Measurements from ENCODE around the gene ZBTB7C.

The ZBTB7C gene

DNA sequence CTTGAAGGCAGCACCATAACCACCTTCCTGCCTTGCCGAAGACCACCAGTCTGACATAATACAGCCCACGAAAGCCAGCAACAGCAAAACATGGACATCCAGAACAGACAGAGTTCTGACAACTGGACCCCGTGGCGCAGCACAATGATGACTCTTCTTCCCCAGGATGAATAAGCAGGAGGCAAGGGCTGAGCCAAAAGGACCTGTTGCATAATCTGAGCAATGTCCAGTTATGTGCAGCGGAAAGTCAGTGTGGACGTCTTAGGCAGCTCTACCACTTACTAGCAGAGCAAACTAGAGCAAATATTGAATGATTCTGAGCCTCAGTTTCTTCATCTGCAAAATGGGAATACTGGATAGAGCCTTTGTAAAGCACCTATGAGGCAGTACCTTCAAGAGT lies 225.1 kb downstream of the ZBTB7C start:
- no peak overlapping the region for H3K27ac ChIP-seq

GRCh38 chr18:48183613-48184012 lies 225.6 kb downstream of the ZBTB7C start:
- H3K27ac ChIP-seq = no peak overlapping the region
- TF ChIP-seq CTCF (conservative IDR thresholded peaks at IDR 0.05) (no peak), ZFX (IDR thresholded peaks at IDR 0.05) (no peak)

More for the DNA sequence above, 225.1 kb downstream of the ZBTB7C start:
- TF ChIP-seq ZFX (IDR thresholded peaks at IDR 0.05) (no peak), CTCF (conservative IDR thresholded peaks at IDR 0.05) (no peak)

GRCh38 chr18:48182779-48183178 lies 226.4 kb downstream of the ZBTB7C start:
- TF ChIP-seq CTCF (conservative IDR thresholded peaks at IDR 0.05) = no peak
- no peak for TF ChIP-seq ZFX (IDR thresholded peaks at IDR 0.05)
- no peak overlapping the region for H3K27ac ChIP-seq

DNA sequence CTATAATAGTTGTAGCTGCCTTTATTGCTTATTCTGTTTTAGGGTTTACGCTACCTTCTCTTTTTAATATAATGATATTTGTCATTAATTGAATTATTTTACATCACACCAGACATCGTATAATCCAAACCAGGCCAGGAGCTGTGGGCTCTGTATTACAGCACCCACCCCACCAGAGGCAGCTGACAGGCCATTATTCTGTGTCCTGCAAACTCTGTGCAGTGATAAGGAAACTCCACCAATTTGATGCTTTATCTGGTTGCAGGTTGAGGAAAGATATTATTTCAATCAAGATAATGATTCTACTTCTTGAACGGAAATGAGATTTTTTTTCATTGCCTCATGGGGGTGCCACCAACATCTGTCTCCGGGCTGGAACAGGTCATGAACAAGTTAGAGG lies 227.3 kb downstream of the ZBTB7C start:
- H3K27ac ChIP-seq = no peak overlapping the region
- no peak for TF ChIP-seq CTCF (conservative IDR thresholded peaks at IDR 0.05)
- TF ChIP-seq ZFX (IDR thresholded peaks at IDR 0.05) = no peak

DNA sequence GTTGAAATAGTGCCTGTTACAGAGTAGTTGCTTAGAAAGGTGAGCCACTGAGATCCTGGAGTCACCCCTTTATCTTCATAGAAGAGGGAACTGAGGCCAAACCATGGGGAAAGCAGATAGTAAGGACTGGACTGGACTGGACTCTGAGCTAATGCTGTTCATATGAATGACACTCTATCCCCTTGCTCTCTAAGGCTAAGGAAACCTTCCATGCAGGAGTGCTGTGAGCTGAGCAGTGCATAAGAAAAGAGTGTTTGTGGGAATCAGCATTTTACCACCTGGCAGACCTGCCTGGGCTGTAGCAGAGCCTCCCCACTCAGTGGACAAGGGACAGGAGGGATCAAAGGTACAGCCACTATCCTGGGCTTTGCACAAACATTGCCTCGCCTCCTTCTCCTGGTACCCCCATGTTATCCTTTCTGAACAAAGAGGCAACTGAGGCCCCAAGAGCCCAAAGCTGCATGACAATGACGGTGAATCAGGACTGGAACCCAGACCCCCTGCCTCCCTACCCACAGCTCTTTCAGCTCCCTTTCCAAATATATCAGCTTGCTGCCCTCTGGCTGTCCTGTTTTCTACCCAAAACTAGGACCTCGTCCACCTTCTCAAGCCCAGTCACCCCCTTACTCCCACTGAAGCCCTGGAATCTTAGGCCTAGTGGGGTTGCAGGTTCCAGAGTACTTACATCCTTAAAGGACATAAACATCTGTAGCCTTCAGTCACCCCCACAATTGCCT lies 227.9 kb downstream of the ZBTB7C start:
- H3K27ac ChIP-seq = no peak overlapping the region
- no peak for TF ChIP-seq ZFX (IDR thresholded peaks at IDR 0.05)
- no peak for TF ChIP-seq CTCF (conservative IDR thresholded peaks at IDR 0.05)

DNA sequence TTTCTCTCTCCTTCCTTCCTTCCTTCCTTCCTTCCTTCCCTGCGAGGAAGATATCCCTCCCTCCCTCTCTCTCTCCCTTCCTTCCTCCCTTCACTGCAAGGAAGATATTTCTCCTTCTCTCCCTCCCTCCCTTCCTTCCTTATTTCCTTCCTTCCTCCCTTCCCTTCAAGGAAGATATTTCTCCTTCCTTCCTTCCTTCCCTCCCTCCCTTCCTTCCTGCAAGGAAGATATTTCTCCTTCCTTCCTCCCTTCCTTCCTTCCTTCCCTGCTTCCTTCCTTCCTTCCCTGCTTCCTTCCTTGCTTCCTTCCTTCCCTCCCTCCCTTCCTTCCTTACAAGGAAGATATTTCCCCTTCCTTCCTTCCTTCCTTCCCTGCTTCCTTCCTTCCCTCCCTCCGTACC lies 229.5 kb downstream of the ZBTB7C start:
- no peak overlapping the region for H3K27ac ChIP-seq
- no peak for TF ChIP-seq CTCF (conservative IDR thresholded peaks at IDR 0.05)
- no peak for TF ChIP-seq ZFX (IDR thresholded peaks at IDR 0.05)

GRCh38 chr18:48179001-48179400 lies 230.2 kb downstream of the ZBTB7C start:
- H3K27ac ChIP-seq = no peak overlapping the region
- TF ChIP-seq CTCF (conservative IDR thresholded peaks at IDR 0.05) (no peak), ZFX (IDR thresholded peaks at IDR 0.05) (no peak)
